ENCODE measurements around the gene SPINK6. TPM values are rescaled to one million over a fixed set of nuclear protein-coding genes. Genes with fewer than 3 reads are reported as not detected.

SPINK6 gene
- total and polyA plus RNA-seq, 12 donors: 0.33 to 0.54 TPM; not detected in 10

DNA sequence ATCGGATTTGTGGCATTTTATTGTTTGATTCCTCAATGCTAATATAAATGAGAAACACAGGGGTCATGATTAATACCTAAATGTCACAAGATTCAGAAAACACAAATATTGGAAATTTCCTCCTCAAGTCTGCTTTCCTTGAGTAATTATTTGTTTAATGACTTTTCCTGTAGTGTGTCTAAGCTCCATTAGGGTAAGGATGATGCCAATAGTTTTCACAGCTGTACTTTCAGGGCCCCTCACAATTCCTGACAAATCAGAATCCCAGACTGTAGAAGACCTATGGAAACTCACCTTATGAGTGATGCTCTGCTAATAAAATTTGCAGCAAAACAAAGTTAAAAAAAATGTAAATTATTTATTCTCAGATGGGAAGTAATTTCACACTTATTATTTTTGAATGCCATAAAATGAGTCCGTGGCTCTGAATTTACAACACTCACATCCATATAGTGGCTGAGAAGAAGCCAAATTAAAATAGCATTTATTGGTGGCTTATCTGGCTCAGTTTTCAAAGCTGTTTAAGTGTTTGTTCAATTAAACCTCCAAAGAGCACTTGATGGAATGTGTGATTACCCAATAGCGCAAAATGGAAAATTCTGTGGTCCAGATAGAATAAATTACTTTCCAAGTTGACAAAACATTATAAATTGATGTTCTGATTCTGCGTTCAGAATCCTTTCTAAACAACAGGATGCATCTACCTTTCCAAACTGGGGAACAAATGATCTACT, 36.1 kb upstream of the SPINK6 start:
- intact Hi-C loops (cut with DNase I): no loop called here
- Histone ChIP-seq H3K27ac (no peak overlapping the region), H3K9me3 (replicated peaks in 1 of 3) (no peaks in the 10 kb centered on the region), H3K27me3 (peaks cover 4% of the 10 kb centered on the region), H3K4me1 (replicated peaks in 1 of 2) (no peaks in the 10 kb centered on the region), H3K36me3 (replicated peaks in 1 of 2) (no peaks in the 10 kb centered on the region), H3K4me3 (no peak overlapping the region)
- TF ChIP-seq POLR2A (IDR thresholded peaks at IDR 0.05): no peak
- TF ChIP-seq, protein P1, sequence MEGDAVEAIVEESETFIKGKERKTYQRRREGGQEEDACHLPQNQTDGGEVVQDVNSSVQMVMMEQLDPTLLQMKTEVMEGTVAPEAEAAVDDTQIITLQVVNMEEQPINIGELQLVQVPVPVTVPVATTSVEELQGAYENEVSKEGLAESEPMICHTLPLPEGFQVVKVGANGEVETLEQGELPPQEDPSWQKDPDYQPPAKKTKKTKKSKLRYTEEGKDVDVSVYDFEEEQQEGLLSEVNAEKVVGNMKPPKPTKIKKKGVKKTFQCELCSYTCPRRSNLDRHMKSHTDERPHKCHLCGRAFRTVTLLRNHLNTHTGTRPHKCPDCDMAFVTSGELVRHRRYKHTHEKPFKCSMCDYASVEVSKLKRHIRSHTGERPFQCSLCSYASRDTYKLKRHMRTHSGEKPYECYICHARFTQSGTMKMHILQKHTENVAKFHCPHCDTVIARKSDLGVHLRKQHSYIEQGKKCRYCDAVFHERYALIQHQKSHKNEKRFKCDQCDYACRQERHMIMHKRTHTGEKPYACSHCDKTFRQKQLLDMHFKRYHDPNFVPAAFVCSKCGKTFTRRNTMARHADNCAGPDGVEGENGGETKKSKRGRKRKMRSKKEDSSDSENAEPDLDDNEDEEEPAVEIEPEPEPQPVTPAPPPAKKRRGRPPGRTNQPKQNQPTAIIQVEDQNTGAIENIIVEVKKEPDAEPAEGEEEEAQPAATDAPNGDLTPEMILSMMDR (IDR thresholded peaks at IDR 0.05): no peak
- WGBS, 4 donors: 77 to 84% (median 81%) methylated on average over 4 of the region's 4 CpGs
- DNase-seq: no peak

DNA sequence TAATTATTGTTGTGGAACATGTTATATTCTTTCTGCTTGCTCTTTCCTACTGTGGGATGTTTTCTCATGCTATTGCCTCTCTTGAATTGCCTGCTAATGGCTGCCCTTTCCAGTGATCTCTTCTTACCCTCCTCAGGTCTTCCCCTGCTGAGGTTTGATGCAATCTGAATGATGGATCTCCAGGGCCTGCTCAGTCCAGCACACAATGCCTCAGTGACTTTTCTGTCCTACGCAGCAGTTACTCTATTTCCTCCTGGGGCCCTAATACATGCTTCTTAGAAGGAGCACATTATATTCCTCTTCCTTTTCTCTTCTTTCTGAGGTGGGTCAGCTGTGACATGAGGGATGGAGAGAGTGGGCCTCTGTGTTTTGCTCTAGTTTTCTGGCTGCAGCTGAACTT, 34.6 kb upstream of the SPINK6 start, which contains the start of gene SPINK14:
SPINK14 (plus strand) TSS at position 301 of the 400 bp plus-strand sequence. CDS start 1,187 bp downstream, outside the sequence.
- H3K27me3 ChIP-seq: peaks cover 8% of the 10 kb centered on the region

DNA sequence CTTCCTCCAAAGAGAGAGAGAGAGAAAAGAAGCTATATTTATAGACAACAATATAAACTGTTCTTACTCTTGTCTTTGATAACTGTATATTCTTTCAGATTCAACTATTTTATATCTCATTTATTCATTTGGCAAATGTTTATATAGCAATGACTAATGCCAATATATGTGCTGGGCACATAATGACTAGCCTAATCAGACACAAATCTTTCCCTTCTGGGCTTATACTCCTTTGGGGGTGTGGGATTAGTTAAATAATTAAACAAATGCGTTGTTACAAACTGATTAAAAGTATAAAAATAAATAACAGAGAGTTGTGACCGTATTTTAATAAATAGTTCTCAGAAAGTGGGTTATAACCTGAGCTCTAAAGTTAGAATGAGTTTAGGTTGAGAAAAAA, 30.5 kb upstream of the SPINK6 start:
- Histone ChIP-seq H3K4me3 (no peak overlapping the region), H3K27me3 (peaks cover 8% of the 10 kb centered on the region), H3K27ac (no peak overlapping the region), H3K9me3 (replicated peaks in 1 of 3) (no peaks in the 10 kb centered on the region), H3K4me1 (replicated peaks in 1 of 2) (no peaks in the 10 kb centered on the region), H3K36me3 (replicated peaks in 1 of 2) (no peaks in the 10 kb centered on the region)
- WGBS, 4 donors: 72 to 84% (median 78%) methylated on average over 2 of the region's 2 CpGs
- no peak for DNase-seq
- intact Hi-C loops (cut with DNase I): loop anchor here (10.0 kb wide), 2 partner anchors 202 to 562 kb away; no protein-coding TSS in a partner anchor
- TF ChIP-seq, protein P1 (IDR thresholded peaks at IDR 0.05): no peak
- TF ChIP-seq POLR2A (IDR thresholded peaks at IDR 0.05): no peak

More for the DNA sequence above, 34.6 kb upstream of the SPINK6 start, which contains the start of gene SPINK14:
- Histone ChIP-seq H3K4me3 (no peak within 1 kb of the TSS), H3K36me3 (replicated peaks in 1 of 2) (no peaks in the 10 kb centered on the region), H3K4me1 (replicated peaks in 1 of 2) (no peaks in the 10 kb centered on the region), H3K9me3 (replicated peaks in 1 of 3) (no peaks in the 10 kb centered on the region), H3K27ac (no peak within 1 kb of the TSS)
- TF ChIP-seq, protein P1 (IDR thresholded peaks at IDR 0.05): no peak
- no peak for TF ChIP-seq POLR2A (IDR thresholded peaks at IDR 0.05)
- intact Hi-C loops (cut with DNase I): no loop called here
- WGBS, 4 donors: 91 to 100% (median 93%) methylated on average over 1 of the region's 1 CpG
- DNase-seq: no peak

DNA sequence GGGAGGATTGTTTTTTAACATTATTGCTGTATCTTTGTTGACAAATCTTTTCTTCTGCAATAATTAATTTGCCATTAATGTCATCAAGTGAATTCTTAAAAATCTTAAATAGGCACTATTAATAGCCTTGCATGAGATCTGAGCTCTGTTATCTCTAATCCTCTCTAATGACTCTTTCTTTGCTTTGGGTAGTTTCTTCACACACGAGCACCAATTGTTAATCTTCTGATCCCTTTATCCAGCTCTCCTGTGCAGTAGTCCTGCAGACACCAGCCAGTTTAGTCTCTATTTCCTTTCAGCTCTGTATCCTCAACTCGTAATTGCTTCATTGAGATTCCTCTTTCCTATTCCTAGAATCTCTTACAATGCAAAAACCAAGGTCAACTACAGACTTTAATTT, 26.4 kb upstream of the SPINK6 start:
- H3K27ac ChIP-seq: no peak overlapping the region
- H3K36me3 ChIP-seq (replicated peaks in 1 of 2): no peaks in the 10 kb centered on the region
- intact Hi-C loops (cut with DNase I): loop anchor here (10.0 kb wide), 2 partner anchors 198 to 558 kb away; no protein-coding TSS in a partner anchor
- H3K9me3 ChIP-seq (replicated peaks in 1 of 3): peaks cover 0 to 5% (median 0%) of the 10 kb centered on the region in 3 donors
- TF ChIP-seq POLR2A (IDR thresholded peaks at IDR 0.05): no peak
- TF ChIP-seq, protein P1 (IDR thresholded peaks at IDR 0.05): no peak
- no peaks in the 10 kb centered on the region for H3K4me1 ChIP-seq (replicated peaks in 1 of 2)
- no peak overlapping the region for H3K4me3 ChIP-seq
- peaks cover 17% of the 10 kb centered on the region for H3K27me3 ChIP-seq
- DNase-seq: no peak
- 20 to 38% (median 25%) methylated on average over 2 of the region's 2 CpGs for WGBS, 4 donors

Measured in adrenal gland (tissue), 12 donors.